ENCODE measurements around the gene ROBO3. TPM values are rescaled to one million over a fixed set of nuclear protein-coding genes. Genes with fewer than 3 reads are reported as not detected.

Gene ROBO3
- total and polyA plus RNA-seq, 12 donors = 1.7 to 87.4 (median 19.1) TPM

DNA sequence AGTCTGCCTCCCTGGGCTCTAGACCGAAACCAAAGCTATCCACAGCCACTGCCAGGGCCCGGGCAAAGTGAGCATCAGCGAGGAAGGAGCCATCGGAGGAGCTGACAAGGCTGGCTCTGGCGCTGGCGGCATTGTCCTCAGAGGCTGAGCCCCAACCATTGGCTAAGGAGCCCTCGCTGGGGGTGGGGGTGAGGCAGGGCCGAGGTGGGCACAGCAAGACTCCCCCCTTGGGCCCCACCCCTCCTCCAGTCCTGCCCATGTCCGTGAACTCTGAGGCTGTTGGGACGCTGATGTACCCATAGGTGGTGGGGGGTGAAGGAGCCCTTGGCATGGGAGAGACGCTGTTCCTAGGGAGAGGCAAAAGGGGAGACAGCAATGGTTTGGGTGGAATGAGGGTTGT, 21.2 kb downstream of the ROBO3 start:
- WGBS, 4 donors = 91 to 94% (median 93%) methylated on average over 7 to 11 of the region's 11 CpGs
- no peak for TF ChIP-seq POLR2A (IDR thresholded peaks at IDR 0.05)
- TF ChIP-seq, protein P1, sequence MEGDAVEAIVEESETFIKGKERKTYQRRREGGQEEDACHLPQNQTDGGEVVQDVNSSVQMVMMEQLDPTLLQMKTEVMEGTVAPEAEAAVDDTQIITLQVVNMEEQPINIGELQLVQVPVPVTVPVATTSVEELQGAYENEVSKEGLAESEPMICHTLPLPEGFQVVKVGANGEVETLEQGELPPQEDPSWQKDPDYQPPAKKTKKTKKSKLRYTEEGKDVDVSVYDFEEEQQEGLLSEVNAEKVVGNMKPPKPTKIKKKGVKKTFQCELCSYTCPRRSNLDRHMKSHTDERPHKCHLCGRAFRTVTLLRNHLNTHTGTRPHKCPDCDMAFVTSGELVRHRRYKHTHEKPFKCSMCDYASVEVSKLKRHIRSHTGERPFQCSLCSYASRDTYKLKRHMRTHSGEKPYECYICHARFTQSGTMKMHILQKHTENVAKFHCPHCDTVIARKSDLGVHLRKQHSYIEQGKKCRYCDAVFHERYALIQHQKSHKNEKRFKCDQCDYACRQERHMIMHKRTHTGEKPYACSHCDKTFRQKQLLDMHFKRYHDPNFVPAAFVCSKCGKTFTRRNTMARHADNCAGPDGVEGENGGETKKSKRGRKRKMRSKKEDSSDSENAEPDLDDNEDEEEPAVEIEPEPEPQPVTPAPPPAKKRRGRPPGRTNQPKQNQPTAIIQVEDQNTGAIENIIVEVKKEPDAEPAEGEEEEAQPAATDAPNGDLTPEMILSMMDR (IDR thresholded peaks at IDR 0.05) = no peak
- Histone ChIP-seq H3K9me3 (replicated peaks in 1 of 3) (no peaks in the 10 kb centered on the region), H3K4me1 (replicated peaks in 1 of 2) (peaks cover 4 to 16% of the 10 kb centered on the region in 2 donors), H3K36me3 (replicated peaks in 1 of 2) (no peaks in the 10 kb centered on the region), H3K27ac (no peak overlapping the region), H3K4me3 (no peak overlapping the region), H3K27me3 (no peaks in the 10 kb centered on the region)
- peak in 3 of 7 donors; percentile 14 to 43 (median 20) for DNase-seq
- intact Hi-C loops (cut with DNase I) = no loop called here

DNA sequence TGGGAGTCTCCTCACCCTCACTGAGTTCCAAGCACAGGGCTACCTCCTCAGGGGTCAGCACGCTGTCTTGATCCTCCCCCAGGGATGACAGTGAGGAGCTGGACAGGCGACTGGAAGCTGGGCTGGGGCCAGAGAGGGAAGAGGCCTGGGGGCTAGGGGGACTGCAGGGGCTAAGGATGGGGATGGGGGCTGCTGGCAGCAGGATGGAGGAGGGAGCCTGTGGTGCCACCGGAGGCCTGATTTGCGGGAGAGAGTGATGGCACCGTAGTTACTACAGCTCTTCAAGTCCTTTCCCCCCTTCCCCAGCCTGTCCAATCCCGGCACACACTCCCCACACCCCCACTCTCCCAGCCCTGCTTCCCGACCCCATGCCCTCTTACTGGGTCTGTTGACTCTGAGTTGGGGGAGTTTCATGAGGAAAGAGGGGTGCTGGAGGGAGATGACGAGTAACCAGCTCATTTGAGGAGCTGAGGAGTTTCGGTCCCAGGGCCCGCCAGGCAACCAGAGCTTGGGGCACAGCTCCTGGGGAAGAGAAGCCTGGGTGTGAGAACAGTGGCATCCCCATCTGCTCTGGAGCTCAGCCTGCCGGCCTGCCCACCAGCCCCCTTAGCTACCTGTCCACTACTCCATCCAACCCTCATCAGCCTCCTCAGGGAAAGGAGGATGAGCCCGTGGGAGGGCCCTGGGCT, 21.9 kb downstream of the ROBO3 start:
- no peaks in the 10 kb centered on the region for H3K9me3 ChIP-seq (replicated peaks in 1 of 3)
- H3K4me1 ChIP-seq (replicated peaks in 1 of 2) = peaks cover 4 to 16% of the 10 kb centered on the region in 2 donors
- H3K27ac ChIP-seq = no peak overlapping the region
- no peaks in the 10 kb centered on the region for H3K27me3 ChIP-seq
- H3K4me3 ChIP-seq = no peak overlapping the region
- no peaks in the 10 kb centered on the region for H3K36me3 ChIP-seq (replicated peaks in 1 of 2)
- intact Hi-C loops (cut with DNase I) = no loop called here
- no peak for TF ChIP-seq POLR2A (IDR thresholded peaks at IDR 0.05)
- TF ChIP-seq, protein P1 (IDR thresholded peaks at IDR 0.05) = no peak
- peak in 1 of 7 donors; percentile 27 for DNase-seq
- 86 to 89% (median 87%) methylated on average over 10 to 12 of the region's 12 CpGs for WGBS, 4 donors

DNA sequence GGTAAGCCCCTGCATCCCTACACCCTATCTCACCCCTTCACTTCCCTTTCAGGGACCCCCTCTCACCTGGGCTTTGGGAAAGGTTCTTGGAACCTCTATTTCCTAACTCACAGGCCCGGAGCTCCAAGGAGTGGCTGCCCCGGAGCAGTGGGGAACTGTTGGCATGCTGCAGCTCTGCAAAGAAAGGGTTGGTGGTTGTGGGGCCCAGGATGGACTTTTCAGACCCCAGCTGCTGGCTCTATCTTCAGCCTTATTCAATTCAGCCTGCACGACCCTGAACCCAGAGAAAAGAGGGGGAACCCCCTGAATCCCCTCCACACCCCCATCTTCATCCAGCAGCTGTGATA, 22.4 kb downstream of the ROBO3 start:
- intact Hi-C loops (cut with DNase I) = no loop called here
- H3K36me3 ChIP-seq (replicated peaks in 1 of 2) = no peaks in the 10 kb centered on the region
- 83 to 95% (median 84%) methylated on average over 2 to 3 of the region's 3 CpGs for WGBS, 4 donors
- H3K4me3 ChIP-seq = no peak overlapping the region
- H3K9me3 ChIP-seq (replicated peaks in 1 of 3) = no peaks in the 10 kb centered on the region
- peak in 1 of 7 donors; percentile 34 for DNase-seq
- H3K27ac ChIP-seq = no peak overlapping the region
- no peaks in the 10 kb centered on the region for H3K27me3 ChIP-seq
- H3K4me1 ChIP-seq (replicated peaks in 1 of 2) = peaks cover 4 to 14% of the 10 kb centered on the region in 2 donors
- TF ChIP-seq, protein P1 (IDR thresholded peaks at IDR 0.05) = no peak
- TF ChIP-seq POLR2A (IDR thresholded peaks at IDR 0.05) = no peak

DNA sequence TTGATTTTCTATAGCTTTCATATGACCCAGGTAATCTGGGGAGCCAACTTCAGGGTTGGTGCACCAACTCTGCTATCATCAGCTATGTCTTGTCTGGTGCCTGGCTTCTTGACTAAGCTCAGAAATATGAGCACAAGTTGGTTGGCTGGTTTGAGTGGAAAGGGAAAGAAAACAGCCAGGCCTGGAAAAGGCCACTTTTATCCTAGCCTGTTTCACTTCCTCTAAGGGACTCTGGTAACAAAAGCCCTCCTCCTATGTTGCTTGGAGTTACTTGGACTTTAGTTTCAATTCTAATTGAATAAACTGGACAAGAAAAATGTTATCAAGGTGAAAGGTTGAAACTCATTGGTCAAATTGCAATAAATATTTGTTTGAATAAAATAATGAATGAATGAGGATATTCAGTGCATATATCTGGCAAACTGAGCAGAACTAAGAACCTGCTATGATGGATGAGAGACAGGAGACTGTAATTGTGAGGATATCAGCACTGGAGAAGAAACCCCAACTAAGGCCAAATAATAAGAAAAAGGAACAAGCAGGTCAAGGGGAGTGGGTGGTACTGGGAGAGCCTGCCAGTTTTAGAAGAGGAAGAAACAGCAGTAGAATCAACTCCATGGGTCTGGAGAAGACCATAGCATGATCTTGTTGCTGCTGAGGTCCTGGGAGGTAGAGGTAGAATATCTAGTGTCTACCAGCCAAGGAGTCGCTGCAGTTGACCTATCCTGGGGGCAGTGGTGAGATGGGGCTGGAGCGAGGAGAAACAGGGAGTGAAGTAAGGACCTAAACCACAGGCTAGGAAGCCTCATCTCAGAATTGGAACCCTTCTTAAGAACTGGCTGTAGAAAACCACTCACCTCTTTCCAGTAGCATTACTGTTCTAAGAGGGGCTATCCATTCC, 24.2 kb downstream of the ROBO3 start:
- no peak overlapping the region for H3K4me3 ChIP-seq
- H3K4me1 ChIP-seq (replicated peaks in 1 of 2) = peaks cover 4 to 5% of the 10 kb centered on the region in 2 donors
- DNase-seq = no peak
- no peaks in the 10 kb centered on the region for H3K9me3 ChIP-seq (replicated peaks in 1 of 3)
- no peaks in the 10 kb centered on the region for H3K36me3 ChIP-seq (replicated peaks in 1 of 2)
- intact Hi-C loops (cut with DNase I) = no loop called here
- 86 to 93% (median 92%) methylated on average over 2 of the region's 2 CpGs for WGBS, 4 donors
- H3K27me3 ChIP-seq = no peaks in the 10 kb centered on the region
- H3K27ac ChIP-seq = no peak overlapping the region
- TF ChIP-seq, protein P1 (IDR thresholded peaks at IDR 0.05) = no peak
- TF ChIP-seq POLR2A (IDR thresholded peaks at IDR 0.05) = no peak
